D721Med (cell line): Measurements from ENCODE around the gene ABHD17B.

Experiments
- DNase-seq: peaks from one replicate; pipeline ENCODE4 v3.0.0; 2011; ENCODE audit warnings: low spot score; ENCODE audit not compliant: insufficient read length
- FAIRE-seq: peaks from 2 replicates; lab custom pipeline; 2011; peaks lifted over from hg19 to GRCh38; lab: Jason Lieb, UNC
- CTCF ChIP-seq: IDR thresholded peaks from 2 replicates; pipeline ENCODE4 v1.5.1; 2012; ENCODE audit warnings: mild to moderate bottlenecking, control low read depth; ENCODE audit not compliant: insufficient read depth; ENCODE audit errors: missing control alignments

ABHD17B gene

GRCh38 chr9:71878327-71879274 lies 32.4 kb downstream of the ABHD17B start:
- TF ChIP-seq CTCF: no peak
- FAIRE-seq (no peak), DNase-seq (no peak)

DNA sequence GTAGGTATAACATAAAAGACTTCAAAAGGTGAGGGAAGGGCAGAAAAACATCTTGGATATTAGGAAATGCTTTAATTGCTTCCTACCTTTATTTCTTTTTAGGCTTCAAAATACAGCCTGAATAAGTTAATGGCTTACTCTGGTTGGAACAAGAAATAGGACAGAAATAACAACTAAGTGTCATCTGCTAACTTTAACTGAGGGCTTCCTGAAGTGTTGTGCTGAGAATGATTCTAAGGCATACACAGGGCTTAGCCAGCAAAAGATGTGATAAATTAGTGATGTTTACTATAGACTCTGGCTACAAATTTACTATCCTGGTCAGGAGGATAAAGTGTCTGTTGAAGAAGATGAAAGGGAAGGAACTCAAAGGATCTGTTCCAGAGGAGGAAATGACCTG lies 34.2 kb downstream of the ABHD17B start:
- no peak for TF ChIP-seq CTCF
- FAIRE-seq (no peak), DNase-seq (no peak)

DNA sequence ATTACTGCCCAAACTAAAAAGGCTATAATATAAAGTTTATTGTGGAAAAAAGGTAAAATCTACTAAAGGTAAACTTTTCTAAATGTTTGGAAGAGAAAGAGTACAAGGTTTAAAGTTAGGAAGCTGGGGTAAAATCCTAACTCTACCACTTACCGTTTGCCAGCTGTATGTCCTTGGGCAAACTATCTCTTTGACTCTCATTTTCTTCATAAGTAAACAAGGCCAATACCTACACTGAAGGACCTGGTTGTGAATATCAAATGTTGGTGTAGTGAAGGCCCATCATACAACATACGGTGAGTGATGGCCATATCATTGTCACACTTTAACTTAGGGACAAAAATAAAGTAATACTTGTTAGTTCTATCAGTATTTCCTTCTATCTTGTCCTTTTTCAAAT lies 34.9 kb downstream of the ABHD17B start:
- FAIRE-seq (no peak), DNase-seq (no peak)
- TF ChIP-seq CTCF: no peak

DNA sequence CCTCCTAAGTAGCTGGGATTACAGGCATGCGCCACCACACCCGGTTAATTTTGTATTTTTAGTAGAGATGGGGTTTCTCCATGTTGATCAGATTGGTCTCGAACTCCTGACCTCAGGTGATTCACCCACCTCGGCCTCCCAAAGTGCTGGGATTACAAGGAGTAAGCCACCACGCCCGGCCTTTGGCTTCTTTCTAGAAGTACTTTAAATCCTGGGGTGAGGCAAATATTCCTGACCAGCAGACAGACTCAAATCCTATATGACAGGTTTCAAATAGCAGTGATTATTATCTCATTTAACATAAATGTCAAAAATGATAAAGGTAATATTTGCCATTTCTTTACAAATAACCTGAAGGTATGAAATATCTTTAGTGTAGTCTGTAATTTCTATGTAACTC lies 35.6 kb downstream of the ABHD17B start:
- TF ChIP-seq CTCF: no peak
- no peak for DNase-seq
- FAIRE-seq: no peak

DNA sequence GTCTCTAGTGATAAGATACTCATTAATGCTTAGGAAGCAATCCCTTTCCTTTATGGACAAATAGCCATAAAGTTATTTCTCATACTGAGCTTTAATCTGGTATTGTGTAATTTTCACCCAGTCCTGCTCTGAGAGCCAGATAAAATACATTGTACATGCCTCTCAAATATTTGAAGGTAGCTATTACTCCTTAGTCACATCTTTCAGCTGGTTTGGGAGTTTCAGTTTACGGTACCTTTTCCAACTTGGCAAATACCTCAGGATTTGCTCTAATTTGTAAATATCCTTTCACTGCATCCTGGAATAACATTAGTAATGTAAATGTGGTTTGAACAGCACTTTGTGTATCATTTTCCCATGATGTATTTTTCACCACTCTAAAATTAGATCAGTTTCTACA lies 47.4 kb downstream of the ABHD17B start:
- no peak for FAIRE-seq
- TF ChIP-seq CTCF: no peak

DNA sequence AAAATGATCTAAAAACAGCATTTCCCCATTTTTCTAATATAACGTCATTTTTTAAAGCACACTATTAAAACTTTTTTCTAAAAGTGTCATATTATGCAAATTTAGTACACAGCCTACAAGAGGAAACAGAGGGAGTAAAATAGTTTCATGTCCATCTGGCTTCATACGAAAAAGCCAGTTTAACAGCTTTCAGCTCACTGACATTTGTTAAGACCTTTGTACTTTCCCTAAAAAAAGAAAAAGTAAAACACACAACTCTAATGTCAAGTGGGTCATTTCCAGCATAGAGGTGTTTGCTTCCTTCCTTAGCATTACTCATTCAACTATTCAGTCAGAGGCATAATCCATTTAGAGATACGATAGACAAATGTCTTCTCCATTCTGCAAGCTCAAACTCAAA lies 49.4 kb downstream of the ABHD17B start:
- FAIRE-seq: no peak
- TF ChIP-seq CTCF: no peak
- no peak for DNase-seq

More for the DNA sequence above, 47.4 kb downstream of the ABHD17B start:
- no peak for DNase-seq

DNA sequence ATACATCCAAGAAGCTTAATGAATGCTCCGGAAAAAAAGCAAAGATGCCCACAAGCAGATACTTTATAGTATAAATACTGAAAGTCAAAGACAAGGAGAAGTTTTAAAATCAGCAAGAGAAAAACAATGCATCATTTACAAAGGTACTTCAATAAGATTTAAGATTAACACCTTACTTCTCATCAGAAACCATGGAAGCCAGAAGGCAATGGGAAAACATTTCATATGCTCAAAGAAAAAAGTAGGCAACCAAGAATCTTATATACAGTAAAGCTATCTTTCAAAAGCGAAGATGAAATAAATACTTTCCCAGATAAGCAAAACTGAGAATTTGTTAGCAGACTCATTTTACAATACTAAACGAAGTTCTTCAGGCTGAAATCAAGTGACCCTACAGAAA lies 51.1 kb downstream of the ABHD17B start:
- FAIRE-seq: no peak
- TF ChIP-seq CTCF: no peak
- no peak for DNase-seq
